ENCODE results near the gene PIK3CB.
"Not testable (repeated sequence)": the region's sequence is repeated elsewhere in the genome, so short reads cannot be mapped to it uniquely, and the experiment has no call there.

- not testable (repeated sequence) for TF ChIP-seq CTCF (IDR thresholded peaks at IDR 0.05; ENCODE audit: low read depth, low read length); MYC (IDR thresholded peaks at IDR 0.05; ENCODE audit: low read depth, low read length); POLR2A (IDR thresholded peaks at IDR 0.05; ENCODE audit: extremely low read depth, insufficient read length); MAX (IDR thresholded peaks at IDR 0.05; ENCODE audit: low read depth, low read length)
These were observed 108.7 kb downstream of the PIK3CB start for GRCh38 chr3:138726042-138726441.

All from NB4 (cell line).